ENCODE results near the gene HNRNPUL1.
A peak's percentile ranks its signal among the peaks of the same experiment; 100 is the strongest.

The HNRNPUL1 gene

DNA sequence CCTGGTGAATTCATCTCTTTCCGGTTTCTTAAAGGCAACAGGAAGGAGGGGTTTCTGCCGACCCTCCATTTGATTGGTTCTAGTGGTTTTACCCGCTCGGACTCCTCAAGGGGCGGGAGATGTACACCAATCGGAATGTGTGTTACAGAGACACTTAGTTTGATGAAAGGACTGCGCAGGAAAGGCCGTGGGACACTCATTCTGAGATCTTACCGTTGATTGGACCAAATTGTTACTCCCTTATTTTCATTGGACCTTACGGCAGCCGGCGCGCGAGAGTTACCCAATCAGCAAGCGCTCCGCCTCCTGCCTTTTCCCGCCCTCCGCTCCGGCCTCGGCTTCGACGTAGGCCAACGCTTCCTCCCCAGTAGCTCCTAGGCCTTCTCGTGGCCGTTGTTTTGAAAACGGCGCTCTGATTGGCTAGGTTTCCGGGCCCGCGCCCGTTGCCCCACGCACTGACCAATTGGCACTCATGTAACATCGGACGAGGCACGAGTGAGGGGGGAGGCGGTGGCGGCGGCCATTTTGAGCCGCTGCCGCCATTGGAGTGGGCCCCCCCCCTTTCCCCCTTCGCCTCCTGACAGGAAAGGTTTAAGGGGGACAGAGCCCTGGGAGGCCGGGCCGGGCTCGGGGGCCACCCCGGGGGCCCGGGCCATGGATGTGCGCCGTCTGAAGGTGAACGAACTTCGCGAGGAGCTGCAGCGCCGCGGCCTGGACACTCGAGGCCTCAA is at the start of gene HNRNPUL1:
HNRNPUL1 (plus strand) TSS at position 523 of the 731 bp plus-strand sequence; CDS start at position 655, 132 bp downstream.
- peak; percentile 100 for DNase-seq

GRCh38 chr19:41217741-41218140 is 46.4 kb upstream of the HNRNPUL1 start:
- no peak for DNase-seq

DNA sequence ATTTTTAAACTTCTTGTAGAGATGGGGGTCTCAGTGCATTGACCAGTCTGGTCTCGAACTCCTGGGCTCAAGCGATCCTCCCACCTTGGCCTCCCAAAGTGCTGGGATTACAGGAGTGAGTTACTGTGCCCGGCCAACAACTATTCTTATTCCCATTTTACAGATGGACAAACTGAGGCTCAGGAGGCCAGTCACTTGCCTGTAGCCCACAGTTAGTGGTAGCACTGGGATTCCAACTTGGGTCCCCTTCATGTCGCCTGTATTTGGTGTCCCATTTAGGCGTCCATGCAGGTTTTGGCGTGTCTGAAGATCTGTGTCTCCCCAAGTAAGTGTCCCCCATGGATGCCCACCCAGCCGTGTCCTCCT is 45.9 kb upstream of the HNRNPUL1 start:
- DNase-seq = no peak

DNA sequence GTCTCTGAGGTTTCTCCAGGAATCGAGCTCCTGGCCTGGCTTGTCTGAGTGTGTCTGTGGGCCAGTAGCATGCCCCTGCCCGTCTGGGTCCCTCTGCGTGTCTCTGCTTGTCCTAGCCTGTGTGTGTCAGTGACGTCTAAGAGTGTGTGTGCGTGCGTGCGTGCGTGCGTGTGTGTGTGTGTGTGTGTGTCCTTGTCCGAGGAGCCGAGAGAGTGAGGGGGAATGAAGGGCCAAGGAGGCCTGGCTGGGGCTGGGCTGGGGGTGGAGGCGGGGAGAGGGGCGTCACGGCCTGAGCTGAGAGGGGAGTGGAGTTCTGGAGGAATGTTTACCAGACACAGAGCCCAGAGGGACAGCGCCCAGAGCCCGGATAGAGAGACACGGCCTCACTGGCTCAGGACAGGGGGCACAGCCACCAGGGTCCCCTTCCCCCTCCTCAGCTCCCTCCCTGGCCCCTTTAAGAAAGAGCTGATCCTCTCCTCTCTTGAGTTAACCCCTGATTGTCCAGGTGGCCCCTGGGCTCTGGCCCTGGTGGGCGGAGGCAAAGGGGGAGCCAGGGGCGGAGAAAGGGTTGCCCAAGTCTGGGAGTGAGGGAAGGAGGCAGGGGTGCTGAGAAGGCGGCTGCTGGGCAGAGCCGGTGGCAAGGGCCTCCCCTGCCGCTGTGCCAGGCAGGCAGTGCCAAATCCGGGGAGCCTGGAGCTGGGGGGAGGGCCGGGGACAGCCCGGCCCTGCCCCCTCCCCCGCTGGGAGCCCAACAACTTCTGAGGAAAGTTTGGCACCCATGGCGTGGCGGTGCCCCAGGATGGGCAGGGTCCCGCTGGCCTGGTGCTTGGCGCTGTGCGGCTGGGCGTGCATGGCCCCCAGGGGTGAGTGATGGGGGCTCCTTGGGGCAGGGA is 45.3 kb upstream of the HNRNPUL1 start, which contains the start of gene AXL:
AXL (plus strand) TSS at position 609 of the 893 bp plus-strand sequence; CDS start at position 779, 170 bp downstream.
- DNase-seq = peak; percentile 61

DNA sequence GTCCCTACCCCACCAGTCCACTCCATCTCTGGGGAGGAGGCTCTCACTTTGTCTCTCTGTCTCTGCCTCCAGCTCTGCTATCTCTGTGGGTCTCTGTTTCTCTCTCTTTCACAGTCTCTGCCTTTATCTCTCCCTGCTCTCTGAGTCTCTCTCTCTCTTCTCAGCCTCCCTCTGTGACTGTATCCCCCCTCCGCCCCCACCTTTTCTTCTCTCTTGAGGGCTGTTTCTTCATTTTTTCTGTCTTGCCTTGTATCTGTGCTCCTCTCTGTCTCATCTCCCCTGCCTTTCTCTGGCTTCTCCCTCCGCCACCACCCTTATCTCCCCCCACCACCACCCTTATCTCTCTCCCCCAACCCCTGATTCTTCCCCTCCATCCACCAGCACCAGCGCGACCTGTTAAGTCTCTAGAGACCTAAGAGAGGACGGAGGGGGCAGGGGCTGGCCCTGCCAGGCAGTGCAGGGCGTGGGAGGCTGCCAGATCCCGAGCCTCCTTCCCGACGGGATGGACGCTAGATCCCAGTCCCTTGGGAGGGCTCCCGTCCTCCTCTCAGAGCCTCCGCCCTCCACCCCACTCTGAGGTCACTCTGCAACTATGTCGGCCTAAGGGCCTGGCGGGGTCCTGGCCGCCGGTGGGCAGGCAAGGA is 44.1 kb upstream of the HNRNPUL1 start:
- peak; percentile 35 for DNase-seq

DNA sequence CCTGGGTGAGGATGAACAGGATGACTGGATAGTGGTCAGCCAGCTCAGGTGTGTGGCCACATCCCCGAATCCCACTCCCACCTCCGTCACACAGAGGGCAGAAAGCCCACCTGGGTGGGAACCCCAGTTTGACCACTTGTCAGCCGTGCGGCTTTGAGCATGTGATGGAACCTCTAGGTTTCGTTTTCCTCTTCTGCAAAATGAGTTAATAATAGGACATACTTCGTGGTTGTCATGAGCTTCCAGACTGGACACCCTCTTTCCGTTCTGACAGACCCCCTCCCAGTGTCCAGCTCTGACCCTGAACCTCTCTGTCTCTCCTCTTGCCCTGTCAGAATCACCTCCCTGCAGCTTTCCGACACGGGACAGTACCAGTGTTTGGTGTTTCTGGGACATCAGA is 43.4 kb upstream of the HNRNPUL1 start:
- no peak for DNase-seq

DNA sequence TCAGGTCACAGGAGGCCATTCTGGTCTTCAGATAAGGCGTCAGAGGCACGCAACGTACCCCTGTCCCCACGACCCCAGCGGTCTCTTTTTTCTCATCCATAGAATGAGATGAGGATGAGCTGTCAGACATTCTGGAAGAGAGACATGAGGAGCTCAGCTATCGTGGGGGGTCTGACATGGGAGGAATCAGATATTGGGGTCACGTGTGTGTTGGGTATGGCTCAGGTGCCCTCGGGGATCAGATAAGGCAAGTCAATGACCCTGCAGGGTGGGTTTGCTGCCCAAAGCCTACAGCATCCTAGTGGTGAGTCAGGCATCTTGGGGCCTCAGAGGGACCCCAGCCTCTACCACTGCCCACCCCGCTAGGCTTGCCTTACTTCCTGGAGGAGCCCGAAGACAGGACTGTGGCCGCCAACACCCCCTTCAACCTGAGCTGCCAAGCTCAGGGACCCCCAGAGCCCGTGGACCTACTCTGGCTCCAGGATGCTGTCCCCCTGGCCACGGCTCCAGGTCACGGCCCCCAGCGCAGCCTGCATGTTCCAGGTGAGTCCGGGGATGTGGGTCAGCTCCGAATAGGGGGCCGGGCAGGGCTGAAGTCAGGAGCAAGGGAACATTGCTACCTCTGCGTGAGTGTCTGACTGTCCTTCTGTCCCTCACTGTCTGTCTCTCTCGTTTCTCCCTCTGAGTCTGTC is 42.5 kb upstream of the HNRNPUL1 start:
- DNase-seq = no peak

- DNase-seq = no peak
Observed at GRCh38 chr19:41222240-41222639, 41.9 kb upstream of the HNRNPUL1 start.

GRCh38 chr19:41223431-41224234 is 40.5 kb upstream of the HNRNPUL1 start:
- DNase-seq = peak; percentile 89

DNA sequence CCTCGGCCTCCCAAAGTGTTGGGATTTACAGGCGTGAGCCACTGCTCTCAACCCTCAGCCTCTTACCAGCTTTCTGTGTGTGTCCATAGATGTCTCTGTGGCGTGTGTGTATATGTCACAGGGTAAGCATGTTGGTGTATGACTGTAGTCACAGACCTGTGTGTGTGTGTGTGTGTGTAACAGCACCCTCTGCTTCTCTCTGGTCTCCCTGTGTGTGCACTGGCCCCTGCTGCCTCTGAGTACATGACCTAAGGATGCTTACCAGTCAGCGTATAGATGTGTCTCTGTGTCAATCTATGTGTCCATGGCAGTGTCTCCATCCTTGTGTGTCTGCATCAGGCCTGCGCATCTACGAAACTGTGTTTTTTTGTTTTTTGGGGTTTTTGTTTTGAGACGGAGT is 39.5 kb upstream of the HNRNPUL1 start:
- no peak for DNase-seq

DNA sequence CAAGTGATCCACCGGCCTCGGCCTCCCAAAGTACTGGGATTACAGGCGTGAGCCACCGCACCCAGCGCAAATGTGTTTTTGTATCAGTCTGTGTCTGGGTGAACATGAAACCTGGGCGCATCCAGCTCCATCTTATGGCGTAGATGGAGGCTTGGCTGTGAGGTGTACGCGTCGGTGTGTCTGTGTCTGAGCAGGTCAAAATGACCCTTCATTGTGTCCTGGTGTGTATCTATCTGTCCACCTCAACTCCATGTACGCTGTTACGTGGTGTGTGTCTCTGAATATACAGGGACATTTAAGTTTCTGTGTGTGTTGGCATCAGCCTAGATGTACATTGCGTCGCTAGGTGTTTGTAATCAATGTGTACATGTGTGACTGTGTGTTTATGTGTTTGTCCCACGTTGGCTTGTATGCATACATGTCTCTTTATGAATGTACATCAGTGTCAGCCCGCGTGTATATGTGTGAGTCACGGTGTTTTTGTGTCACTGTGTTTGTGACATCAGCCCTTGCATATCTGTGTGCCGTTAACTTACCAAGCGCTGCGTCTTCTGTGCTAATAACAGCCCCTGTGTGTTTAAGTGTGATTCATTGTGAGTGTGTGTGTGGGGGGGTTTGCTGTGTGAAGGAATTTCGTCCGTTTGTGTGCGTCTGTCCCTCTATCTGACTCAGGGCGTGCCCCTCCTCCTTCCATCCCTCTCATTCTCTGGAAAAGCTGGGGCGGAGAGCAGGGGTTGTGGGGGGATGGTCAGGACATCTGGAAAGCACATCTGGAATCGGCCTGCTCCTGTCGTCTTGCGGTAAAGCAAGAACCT is 38.7 kb upstream of the HNRNPUL1 start:
- peak; percentile 99 for DNase-seq

- peak; percentile 89 for DNase-seq
Observed at GRCh38 chr19:41226053-41226873, 37.9 kb upstream of the HNRNPUL1 start.

DNA sequence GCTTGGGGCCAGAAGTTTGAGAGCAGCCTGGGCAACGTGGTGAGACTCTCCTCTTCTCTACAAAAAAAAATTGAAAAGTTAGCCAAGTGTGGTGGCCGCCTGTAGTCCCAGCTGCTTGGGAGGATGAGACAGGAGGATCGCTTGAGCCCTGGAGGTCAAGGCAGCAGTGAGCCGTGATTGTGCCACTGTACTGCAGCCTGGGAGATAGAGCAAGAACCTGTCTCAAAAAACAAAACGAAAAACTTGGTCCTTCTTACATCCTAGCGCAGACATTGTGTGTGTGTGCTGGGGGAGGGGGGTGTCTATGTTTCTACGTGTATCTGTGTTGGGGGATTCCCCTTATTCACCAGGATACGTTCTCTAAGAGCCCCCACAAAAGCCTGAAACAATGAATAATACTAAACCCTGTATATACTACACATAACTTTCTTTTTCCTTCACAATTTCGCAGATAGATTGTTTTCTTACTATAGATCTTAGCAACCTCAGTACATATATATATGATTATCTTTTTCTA is 37.2 kb upstream of the HNRNPUL1 start:
- DNase-seq = no peak

- no peak for DNase-seq
Observed at GRCh38 chr19:41228486-41228885, 35.7 kb upstream of the HNRNPUL1 start.

GRCh38 chr19:41229338-41229737 is 34.8 kb upstream of the HNRNPUL1 start:
- DNase-seq = peak; percentile 48

DNA sequence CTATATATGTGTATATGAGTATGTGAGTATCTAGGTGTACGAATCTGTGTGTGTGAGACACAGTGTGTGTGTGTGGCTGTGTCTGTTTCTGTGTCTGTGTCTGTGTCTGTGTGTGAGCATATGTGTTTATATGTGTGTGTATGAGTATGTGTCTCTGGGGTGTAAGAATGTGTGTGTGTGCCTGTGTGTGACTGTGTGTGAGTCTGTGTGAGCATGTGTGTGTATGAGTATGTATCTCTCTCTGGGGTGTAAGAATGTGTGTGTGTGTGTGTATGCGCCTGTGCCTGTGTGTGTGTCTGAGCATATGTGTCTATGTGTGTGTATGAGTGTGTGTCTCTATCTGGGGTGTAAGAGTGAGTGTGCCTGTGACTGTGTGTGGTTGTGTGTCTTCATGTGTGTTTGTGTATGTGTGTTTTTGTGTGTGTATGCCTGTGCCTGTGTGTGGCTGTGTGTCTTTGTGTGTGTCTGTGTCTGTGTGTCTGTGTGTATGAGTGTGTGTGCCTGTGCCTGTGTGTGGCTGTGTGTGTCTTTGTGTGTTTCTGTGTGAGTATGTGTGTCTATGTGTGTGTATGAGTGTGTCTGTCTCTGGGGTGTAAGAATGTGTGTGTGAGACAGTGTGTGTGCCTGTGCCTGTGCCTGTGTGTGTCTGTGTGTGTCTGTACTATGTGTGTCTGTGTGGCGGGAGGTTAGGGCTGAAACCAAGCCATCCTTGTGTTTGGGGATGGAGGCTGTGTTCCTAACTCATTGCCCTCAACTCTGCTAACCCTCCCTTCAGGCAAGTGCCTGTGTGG is 33.9 kb upstream of the HNRNPUL1 start:
- no peak for DNase-seq

- no peak for DNase-seq
Observed at GRCh38 chr19:41232686-41233085, 31.5 kb upstream of the HNRNPUL1 start.

- DNase-seq = no peak
Observed at GRCh38 chr19:41233748-41234240, 30.4 kb upstream of the HNRNPUL1 start.
